ENCODE data around the gene C17orf67.
A peak's percentile ranks its signal among the peaks of the same experiment; 100 is the strongest.

Gene C17orf67

DNA sequence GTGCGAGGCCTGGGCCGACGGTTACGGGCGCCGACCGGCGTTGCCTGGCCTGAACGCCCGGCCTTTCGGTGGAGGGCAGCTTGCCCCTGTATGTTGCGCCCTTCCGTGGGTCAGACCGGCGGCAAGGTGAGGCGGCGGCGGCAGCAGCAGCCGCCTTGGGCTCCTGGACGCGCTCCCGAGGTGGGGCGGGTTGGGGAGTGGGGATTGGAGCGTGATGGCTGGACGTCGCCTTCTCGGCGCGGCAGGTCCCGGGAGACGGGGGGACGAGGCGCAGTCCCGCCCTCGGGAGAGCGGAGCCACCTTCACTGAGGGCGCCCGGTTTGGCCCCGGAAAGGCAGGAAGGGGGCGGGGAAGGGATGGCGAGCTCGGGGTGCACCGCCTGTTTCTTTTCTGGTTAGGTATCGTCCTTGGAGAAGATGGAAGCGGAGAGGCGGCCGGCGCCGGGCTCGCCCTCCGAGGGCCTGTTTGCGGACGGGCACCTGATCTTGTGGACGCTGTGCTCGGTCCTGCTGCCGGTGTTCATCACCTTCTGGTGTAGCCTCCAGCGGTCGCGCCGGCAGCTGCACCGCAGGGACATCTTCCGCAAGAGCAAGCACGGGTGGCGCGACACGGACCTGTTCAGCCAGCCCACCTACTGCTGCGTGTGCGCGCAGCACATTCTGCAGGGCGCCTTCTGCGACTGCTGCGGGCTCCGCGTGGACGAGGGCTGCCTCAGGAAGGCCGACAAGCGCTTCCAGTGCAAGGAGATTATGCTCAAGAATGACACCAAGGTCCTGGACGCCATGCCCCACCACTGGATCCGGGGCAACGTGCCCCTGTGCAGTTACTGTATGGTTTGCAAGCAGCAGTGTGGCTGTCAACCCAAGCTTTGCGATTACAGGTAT is 902 bp upstream of the C17orf67 start:
- no peak for DNase-seq (ENCODE audit: low read depth)
- H3K4me3 ChIP-seq (ENCODE audit: low read depth, low read length): peak overlapping the region; percentile 70

DNA sequence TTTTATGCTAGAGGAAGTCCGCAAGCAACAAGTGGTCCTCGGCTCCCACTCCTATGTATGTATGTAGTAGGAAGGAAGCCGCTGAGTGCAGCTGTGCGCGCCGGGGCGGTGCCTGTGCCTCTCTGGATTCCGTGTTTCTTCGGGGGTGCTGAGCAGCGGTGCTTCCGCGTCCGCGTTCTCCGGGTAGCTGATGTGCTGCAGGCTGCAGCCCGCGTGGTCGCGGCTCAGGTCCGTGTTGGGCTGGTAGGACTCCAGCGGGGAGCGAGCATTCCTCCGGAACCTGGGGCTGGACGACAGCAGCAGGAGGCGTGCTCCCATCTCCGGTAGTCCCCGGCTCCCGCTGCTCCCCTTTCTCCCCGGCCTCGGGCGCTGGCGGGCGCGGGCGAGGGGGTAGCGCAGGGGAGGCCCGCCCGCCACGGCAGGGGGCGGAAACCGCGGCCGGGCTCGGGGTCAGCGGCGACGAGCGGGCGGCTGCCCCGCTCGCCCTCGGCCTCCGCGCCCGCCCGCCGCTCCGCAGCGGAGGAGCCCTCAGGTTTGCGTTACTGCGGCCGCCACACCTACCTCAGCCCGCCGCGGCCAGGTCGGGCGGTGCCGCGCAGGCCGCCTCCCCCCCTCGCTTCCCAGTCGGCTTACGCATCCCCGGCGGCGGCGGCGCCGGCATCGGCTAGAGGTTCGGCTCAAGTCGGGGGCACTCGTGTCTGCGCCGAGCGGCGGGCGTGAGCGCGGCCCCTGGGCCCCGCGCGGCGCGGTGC is 487 bp downstream of the C17orf67 start:
- no peak for DNase-seq (ENCODE audit: low read depth)
- peak overlapping the region; percentile 70 for H3K4me3 ChIP-seq (ENCODE audit: low read depth, low read length)

- DNase-seq (ENCODE audit: low read depth): no peak
- peak overlapping the region; percentile 70 for H3K4me3 ChIP-seq (ENCODE audit: low read depth, low read length)
Measured at GRCh38 chr17:56832446-56832845, 1.3 kb downstream of the C17orf67 start.

DNA sequence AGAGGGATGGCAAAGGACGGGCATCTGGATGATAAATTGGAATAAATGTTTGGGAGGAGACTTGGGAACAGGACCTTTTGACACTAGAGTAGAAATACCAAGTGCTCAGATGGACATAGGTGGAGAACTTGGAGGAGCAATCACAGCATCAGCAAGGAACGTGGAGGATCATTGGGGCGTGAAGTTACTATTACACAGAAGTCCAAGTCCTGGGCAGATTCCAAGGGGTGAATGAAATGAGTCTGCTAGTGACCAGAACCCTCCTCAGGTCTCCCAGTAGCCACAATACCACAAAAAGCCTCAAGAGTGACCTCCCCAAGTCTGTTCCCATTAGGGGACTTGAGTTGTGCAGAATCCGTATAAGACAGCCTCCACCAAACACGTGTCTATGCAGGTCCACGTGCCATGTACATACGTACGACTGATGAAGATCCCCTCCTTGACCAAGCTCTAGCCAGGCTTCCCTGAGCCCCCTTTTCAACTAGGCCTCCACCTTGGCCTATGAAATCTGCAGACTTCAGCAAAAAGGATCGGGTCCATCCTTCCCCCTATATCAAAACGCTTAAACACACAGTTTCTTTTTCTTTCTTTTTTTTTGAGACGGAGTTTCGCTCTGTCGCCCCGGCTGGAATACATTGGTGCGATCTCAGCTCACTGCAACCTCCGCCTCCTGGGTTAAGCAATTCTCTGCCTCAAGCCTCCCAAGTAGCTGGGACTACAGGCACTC is 2.2 kb downstream of the C17orf67 start:
- no peak for DNase-seq (ENCODE audit: low read depth)
- H3K4me3 ChIP-seq (ENCODE audit: low read depth, low read length): no peak overlapping the region

DNA sequence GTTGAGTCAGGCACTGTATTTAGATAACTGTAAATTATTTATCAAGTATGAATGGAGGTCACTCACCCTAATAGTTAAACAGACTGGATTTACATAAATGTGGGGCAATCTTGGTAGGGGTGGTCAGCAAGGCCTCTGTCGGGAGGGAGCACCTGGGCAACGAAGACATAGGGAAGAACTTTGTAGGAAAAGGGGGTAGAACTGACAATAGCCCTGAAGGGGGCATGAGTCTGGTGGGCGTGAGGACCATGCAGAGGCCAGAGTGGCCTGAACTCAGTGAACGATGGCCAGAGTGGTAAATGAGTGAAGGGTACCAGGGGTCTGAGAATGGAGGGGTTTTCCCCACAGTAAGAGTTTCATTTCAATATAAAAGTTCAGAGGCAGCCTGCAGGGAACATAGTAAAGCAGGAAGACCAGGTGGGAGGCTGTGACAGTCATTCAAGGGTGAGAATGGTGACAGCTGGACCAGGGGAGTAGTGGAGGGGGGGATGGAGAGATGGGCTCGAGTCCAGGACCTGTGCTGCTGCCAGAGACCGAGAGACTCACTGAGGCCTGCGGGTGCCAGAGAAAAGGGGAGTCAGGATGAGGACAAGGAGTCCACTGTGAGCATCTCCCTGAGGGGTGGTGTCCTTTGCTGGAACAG is 2.9 kb downstream of the C17orf67 start:
- no peak overlapping the region for H3K4me3 ChIP-seq (ENCODE audit: low read depth, low read length)
- DNase-seq (ENCODE audit: low read depth): no peak

- no peak overlapping the region for H3K4me3 ChIP-seq (ENCODE audit: low read depth, low read length)
- no peak for DNase-seq (ENCODE audit: low read depth)
Measured at GRCh38 chr17:56826611-56827414, 6.9 kb downstream of the C17orf67 start.

DNA sequence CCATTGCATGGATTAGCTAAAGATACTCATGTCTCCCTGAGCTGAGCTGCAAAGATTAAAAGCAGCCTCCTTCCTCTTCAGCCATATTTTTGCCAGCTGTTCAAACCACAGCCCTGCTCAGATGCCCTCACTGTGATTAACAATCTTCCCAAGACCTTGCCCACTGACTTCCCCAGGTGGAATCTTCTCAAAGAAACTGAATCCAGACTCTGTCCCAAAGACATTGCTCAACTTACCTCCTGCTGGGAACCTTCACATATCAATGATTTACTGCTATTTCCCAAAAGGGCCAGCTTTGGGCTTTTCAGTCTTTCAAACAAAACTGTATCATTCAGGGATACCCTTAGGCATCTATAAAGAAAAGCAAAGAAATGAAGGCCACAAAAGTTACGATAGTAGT is 9.2 kb downstream of the C17orf67 start:
- no peak for DNase-seq (ENCODE audit: low read depth)
- H3K4me3 ChIP-seq (ENCODE audit: low read depth, low read length): no peak overlapping the region

GRCh38 chr17:56823848-56824247 is 9.9 kb downstream of the C17orf67 start:
- no peak overlapping the region for H3K4me3 ChIP-seq (ENCODE audit: low read depth, low read length)

GRCh38 chr17:56822725-56823124 is 11.0 kb downstream of the C17orf67 start:
- no peak for DNase-seq (ENCODE audit: low read depth)
- H3K4me3 ChIP-seq (ENCODE audit: low read depth, low read length): no peak overlapping the region

More at GRCh38 chr17:56823848-56824247, 9.9 kb downstream of the C17orf67 start:
- DNase-seq (ENCODE audit: low read depth): no peak

- no peak for DNase-seq (ENCODE audit: low read depth)
- no peak overlapping the region for H3K4me3 ChIP-seq (ENCODE audit: low read depth, low read length)
Measured at GRCh38 chr17:56821847-56822534, 11.7 kb downstream of the C17orf67 start.

DNA sequence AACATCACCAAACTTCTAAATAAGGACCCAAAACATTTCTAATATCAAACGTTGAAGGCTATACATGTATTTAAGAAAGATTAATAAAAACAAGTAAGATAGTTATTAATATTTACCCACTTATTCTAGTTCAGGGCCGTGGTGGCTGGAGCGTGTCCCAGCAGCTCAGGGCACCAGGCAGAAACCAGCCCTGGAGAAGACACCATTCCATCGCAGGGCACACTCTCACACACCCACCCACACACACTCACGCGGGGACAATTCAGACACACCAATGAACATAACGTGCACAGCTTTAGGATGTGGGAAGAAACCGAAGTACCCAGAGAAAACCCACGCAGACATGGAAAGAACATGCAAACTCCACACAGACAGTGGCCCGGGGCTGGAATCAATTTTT is 13.5 kb downstream of the C17orf67 start:
- H3K4me3 ChIP-seq (ENCODE audit: low read depth, low read length): no peak overlapping the region
- no peak for DNase-seq (ENCODE audit: low read depth)

GRCh38 chr17:56819431-56820145 is 14.1 kb downstream of the C17orf67 start:
- no peak for DNase-seq (ENCODE audit: low read depth)
- no peak overlapping the region for H3K4me3 ChIP-seq (ENCODE audit: low read depth, low read length)

- no peak overlapping the region for H3K4me3 ChIP-seq (ENCODE audit: low read depth, low read length)
- no peak for DNase-seq (ENCODE audit: low read depth)
Measured at GRCh38 chr17:56819030-56819429, 14.7 kb downstream of the C17orf67 start.

DNA sequence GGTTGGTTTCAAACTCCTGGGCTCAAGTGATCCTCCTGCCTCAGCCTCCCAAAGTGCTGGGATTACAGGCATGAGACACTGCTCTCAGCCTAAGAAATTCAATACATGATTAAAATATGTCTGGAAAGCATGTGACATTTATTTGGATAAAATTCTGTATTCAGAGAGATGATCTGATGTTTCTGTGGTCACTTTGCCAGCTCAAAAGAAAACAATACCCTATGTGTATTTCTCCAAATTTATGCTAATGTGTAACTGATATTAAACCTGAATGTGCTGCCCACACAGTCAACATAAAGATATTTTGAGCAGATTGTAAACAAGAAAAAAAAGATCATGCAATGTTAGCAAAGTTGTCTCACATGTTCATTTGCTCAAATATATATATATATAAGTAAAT is 16.7 kb downstream of the C17orf67 start:
- no peak for DNase-seq (ENCODE audit: low read depth)
- H3K4me3 ChIP-seq (ENCODE audit: low read depth, low read length): no peak overlapping the region

- DNase-seq (ENCODE audit: low read depth): no peak
- H3K4me3 ChIP-seq (ENCODE audit: low read depth, low read length): no peak overlapping the region
Measured at GRCh38 chr17:56815711-56816110, 18.0 kb downstream of the C17orf67 start.

DNA sequence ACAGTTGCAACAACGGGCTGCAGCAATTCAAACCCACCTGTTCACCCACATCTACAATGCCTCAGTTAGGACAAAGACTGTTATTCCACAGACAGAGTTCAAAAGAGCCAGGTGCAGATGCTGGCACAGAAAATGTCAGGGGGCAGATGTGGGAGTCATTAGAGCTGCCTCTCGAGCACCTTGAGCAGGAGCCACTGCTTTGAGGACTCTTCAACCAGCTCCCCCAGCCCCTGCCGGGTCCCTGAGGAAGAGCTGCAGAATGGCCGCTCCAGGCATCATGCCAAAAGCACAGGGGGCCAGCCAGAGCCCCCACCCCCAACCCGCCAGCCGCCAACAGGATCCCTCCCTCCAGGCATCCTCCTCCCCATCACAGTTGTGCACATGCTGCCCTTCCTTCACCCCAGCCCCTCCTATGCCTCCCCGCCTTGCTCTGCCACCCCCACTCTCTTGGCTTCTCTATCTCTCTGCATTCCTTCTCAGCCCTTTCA is 20.8 kb downstream of the C17orf67 start:
- H3K4me3 ChIP-seq (ENCODE audit: low read depth, low read length): no peak overlapping the region
- no peak for DNase-seq (ENCODE audit: low read depth)

GRCh38 chr17:56810891-56811775 is 22.6 kb downstream of the C17orf67 start:
- DNase-seq (ENCODE audit: low read depth): no peak

More at GRCh38 chr17:56810891-56811775, 22.6 kb downstream of the C17orf67 start:
- H3K4me3 ChIP-seq (ENCODE audit: low read depth, low read length): no peak overlapping the region
